Psoas muscle (tissue), 8 donors: ENCODE results near the gene GSTM4. TPM values are rescaled to one million over a fixed set of nuclear protein-coding genes. Genes with fewer than 3 reads are reported as not detected.

Experiments used
- ATAC-seq, 4 donors: fragments of 200-7000 bp; cut with Tn5 transposase; one replicate each; pipeline ENCODE4 v1.9.1; 2020; ENCODE audit warnings: moderate library complexity in 3 of 4, mild to moderate bottlenecking in 2 of 4
- DNase-seq, 2 donors: peaks; one replicate each; pipeline ENCODE4 v3.0.0-alpha.2; 2020
- H3K27ac ChIP-seq: fragments of 200-600 bp; one replicate; pipeline ENCODE4 v1.8.0; 2022
- H3K27me3 ChIP-seq, 3 donors: fragments of 200-600 bp in 1 of 3; one replicate each; pipeline versions ENCODE4 v1.6.1 to v1.8.0; 2013 to 2022; ENCODE audit warnings: low read length in 2 of 3, mild to moderate bottlenecking in 2 of 3, moderate library complexity in 1 of 3; ENCODE audit not compliant: insufficient read depth in 3 of 3
- H3K36me3 ChIP-seq, 2 donors: fragments of 200-600 bp in 1 of 2; one replicate each; pipeline versions ENCODE4 v1.6.1 to v1.8.0; 2013 to 2022; ENCODE audit warnings: low read depth in 1 of 2, mild to moderate bottlenecking in 1 of 2, moderate library complexity in 1 of 2; ENCODE audit not compliant: insufficient read depth in 1 of 2
- H3K4me1 ChIP-seq: fragments of 200-600 bp; one replicate; pipeline ENCODE4 v1.8.0; 2022
- H3K4me3 ChIP-seq: fragments of 200-600 bp; one replicate; pipeline ENCODE4 v1.8.0; 2022; ENCODE audit warnings: mild to moderate bottlenecking
- H3K9me3 ChIP-seq: fragments of 200-600 bp; one replicate; pipeline ENCODE4 v1.8.0; 2022
- whole genome bisulfite sequencing, 3 donors: extraction: QIAGEN DNeasy Blood & Tissue Kit; methylation state at CpG; one replicate each; pipeline versions ENCODE4 v1.1.6 to v1.1.7; 2013; 5-methylcytosine and 5-hydroxymethylcytosine counted together
- intact Hi-C, 2 donors: fragments of 100-400 bp; cut with DNase I; formaldehyde crosslinking; loops; one replicate each; pipeline versions ENCODE4 v1.11.0 to v1.14.2; 2022
- polyA plus RNA-seq, 3 donors: library from polyadenylated mRNA; stranded (reverse); fragments of 200-250 nt; gene quantifications; one replicate each; pipeline ENCODE4 v1.2.3, GENCODE V29; 2013
- total RNA-seq, 4 donors: library from RNA; stranded (reverse); fragmentation: NEBNext Ultra II Directional in 2 of 4; extraction: Animal tissue kit (Norgen Biotek cat#: 25700) in 2 of 4; gene quantifications; one replicate each; pipeline versions ENCODE4 v1.2.1 to v1.2.4, GENCODE V29; 2021 to 2023
- TF ChIP-seq, protein P1 (sequence below): fragments of 200-600 bp; IDR thresholded peaks from one replicate; pipeline ENCODE4 v1.8.0; 2022; ENCODE audit warnings: antibody characterized with exemption
- donor health status: healthy with polysubstance abuse.
- donor health status: DM: no; HTN: no; CAD: no; lungs with moderate emphysema.
- donor health status: Bipolar disorder and iron deficiency.
- donor health status: healthy.
- donor health status: DM: yes; HTN: yes; CAD: no.
- donor health status: DM: no; HTN: no; CAD: no.
- donor health status: DM: no; HTN: no; CAD: no.
- donor health status: DM: yes; HTN: yes; CAD: no.

Gene GSTM4
- total and polyA plus RNA-seq, 7 donors, result 26.0 to 56.2 (median 42.9) TPM

DNA sequence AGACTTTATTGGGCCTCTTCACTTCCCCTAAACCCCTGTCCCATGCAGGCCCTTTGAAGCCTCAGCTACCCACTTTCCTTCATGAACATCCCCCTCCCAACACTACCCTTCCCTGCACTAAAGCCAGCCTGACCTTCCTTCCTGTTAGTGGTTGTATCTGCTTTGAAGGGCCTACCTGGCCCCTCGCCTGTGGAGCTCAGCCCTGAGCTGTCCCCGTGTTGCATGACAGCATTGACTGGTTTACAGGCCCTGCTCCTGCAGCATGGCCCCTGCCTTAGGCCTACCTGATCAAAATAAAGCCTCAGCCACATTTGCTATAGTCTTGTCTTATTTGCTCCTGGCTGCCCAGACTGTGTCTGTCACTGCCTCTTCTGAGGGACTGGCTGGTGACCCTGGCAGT, 5.5 kb downstream of the GSTM4 start:
- Histone ChIP-seq H3K4me3 (no peak overlapping the region), H3K27me3 (no peaks in the 10 kb centered on the region), H3K27ac (no peak overlapping the region), H3K9me3 (no peaks in the 10 kb centered on the region), H3K4me1 (peaks cover 12% of the 10 kb centered on the region), H3K36me3 (peaks cover 0 to 61% of the 10 kb centered on the region in 2 donors)
- WGBS, 3 donors, result 79 to 81% (median 80%) methylated on average over 2 of the region's 2 CpGs
- intact Hi-C loops, result no loop called here
- TF ChIP-seq, protein P1, sequence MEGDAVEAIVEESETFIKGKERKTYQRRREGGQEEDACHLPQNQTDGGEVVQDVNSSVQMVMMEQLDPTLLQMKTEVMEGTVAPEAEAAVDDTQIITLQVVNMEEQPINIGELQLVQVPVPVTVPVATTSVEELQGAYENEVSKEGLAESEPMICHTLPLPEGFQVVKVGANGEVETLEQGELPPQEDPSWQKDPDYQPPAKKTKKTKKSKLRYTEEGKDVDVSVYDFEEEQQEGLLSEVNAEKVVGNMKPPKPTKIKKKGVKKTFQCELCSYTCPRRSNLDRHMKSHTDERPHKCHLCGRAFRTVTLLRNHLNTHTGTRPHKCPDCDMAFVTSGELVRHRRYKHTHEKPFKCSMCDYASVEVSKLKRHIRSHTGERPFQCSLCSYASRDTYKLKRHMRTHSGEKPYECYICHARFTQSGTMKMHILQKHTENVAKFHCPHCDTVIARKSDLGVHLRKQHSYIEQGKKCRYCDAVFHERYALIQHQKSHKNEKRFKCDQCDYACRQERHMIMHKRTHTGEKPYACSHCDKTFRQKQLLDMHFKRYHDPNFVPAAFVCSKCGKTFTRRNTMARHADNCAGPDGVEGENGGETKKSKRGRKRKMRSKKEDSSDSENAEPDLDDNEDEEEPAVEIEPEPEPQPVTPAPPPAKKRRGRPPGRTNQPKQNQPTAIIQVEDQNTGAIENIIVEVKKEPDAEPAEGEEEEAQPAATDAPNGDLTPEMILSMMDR, result no peak
- no peak for DNase-seq
- no peak for ATAC-seq

DNA sequence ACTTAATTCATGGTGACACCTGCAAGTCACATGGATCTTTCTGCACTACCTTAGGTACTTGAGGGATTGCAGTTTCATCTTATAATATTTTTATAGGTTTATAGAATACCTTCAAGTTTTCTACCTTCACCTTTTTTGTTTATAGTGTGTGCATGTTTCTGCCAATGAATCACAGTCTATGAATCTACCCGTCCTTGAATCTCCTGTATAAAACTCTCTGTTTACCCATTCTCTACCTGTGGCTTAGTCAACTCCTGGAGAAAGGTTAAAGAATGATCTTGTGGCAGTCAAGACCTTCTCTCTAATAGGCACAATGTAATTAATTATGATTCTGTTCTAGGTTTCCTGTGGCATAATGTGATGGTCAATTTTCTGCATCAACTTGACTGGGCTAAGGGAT, 8.8 kb downstream of the GSTM4 start:
- Histone ChIP-seq H3K9me3 (no peaks in the 10 kb centered on the region), H3K27me3 (no peaks in the 10 kb centered on the region), H3K27ac (peak overlapping the region; percentile 69), H3K4me3 (no peak overlapping the region), H3K36me3 (peaks cover 0 to 40% of the 10 kb centered on the region in 2 donors), H3K4me1 (peaks cover 18% of the 10 kb centered on the region)
- TF ChIP-seq, protein P1, result no peak
- ATAC-seq (no peak), DNase-seq (no peak)
- 90 to 94% (median 92%) methylated on average over 1 of the region's 1 CpG for WGBS, 3 donors
- intact Hi-C loops, result no loop called here

DNA sequence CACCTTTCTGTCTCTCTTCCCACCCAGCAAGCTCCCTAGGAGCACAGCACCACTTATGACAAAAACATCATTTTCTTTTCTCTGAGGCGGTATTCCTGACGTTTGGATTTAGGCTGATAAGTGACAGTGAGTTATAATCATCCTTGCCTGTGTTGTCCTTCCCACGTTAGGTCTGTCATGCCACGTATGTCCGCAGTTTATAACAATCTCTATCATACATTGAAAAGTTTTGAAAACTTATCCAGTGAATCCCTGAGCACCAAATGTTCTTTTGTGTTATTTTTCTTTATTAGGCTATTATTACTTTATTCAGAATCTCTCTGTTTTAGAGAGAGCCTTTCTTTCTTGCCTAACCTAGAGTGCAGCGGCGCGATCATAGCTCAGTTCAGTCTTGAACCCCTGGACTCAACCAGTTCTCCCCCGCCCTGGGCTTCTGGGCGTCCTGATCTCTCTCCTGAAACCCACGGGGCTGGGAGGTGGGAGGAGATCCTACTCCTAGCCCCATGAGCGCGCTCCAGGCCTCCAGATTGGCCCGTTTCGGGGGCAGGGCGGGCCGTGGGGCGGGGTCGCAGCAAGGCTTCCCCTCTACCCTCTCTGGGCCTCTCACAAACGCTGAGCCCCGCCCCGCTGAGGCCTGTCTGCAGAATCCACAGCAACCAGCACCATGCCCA, 11.7 kb downstream of the GSTM4 start, which contains the start of gene GSTM2:
Gene GSTM2 (plus strand): TSS at position 606 of the 671 bp plus-strand sequence. CDS start 59 bp downstream, at position 665.
- 10 to 13% (median 11%) methylated on average over 22 of the region's 22 CpGs for WGBS, 3 donors
- Histone ChIP-seq H3K36me3 (peaks cover 0 to 29% of the 10 kb centered on the region in 2 donors), H3K4me1 (peaks cover 18% of the 10 kb centered on the region), H3K27ac (peak within 1 kb of the TSS; percentile 79), H3K4me3 (peak within 1 kb of the TSS; percentile 72), H3K27me3 (no peaks in the 10 kb centered on the region), H3K9me3 (no peaks in the 10 kb centered on the region)
- ATAC-seq (peak; percentile 98 to 99 (median 98)), DNase-seq (peak; percentile 94 to 96)
- TF ChIP-seq, protein P1, result no peak
- intact Hi-C loops, result no loop called here

DNA sequence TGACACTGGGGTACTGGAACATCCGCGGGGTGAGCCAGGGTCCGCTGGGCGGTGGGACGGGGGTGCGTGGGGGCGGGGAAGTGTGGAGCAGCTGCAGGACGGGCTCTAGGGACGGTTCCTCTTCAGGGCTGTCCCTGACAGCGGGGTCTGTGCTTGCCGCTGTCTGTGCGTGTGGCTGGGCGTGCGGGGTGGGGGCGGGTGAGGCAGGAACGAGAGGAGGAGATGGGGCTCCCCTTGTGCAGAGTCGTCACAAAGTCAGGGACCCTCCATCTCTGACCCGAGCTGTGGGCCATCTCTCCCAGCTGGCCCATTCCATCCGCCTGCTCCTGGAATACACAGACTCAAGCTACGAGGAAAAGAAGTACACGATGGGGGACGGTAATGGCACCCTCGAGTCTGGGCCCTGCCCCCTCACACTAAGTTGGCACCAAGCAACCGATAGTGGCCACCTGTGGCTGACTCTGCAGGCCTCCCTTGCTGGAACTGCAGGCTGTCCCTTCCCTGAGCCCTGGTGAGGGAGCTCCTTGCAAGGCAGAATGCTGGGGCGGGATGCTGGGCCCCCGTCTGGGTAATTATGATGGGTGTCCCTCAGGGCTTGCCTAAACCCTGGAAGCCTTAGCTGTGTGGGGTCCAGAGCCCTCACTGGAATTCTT, 12.3 kb downstream of the GSTM4 start:
- intact Hi-C loops, result no loop called here

More for the DNA sequence above, 12.3 kb downstream of the GSTM4 start:
- WGBS, 3 donors, result 3 to 6% (median 6%) methylated on average over 24 to 26 of the region's 26 CpGs
- ATAC-seq, result peak; percentile 37 to 73 (median 68)
- Histone ChIP-seq H3K27me3 (no peaks in the 10 kb centered on the region), H3K4me1 (peaks cover 18% of the 10 kb centered on the region), H3K36me3 (peaks cover 0 to 33% of the 10 kb centered on the region in 2 donors), H3K9me3 (no peaks in the 10 kb centered on the region), H3K4me3 (peak overlapping the region; percentile 72), H3K27ac (peak overlapping the region; percentile 79)
- TF ChIP-seq, protein P1, result no peak
- peak in 1 of 2 donors; percentile 62 for DNase-seq
